Esophagus (tissue), 2 donors: ENCODE measurements around the gene RFWD3. TPM values are rescaled to one million over a fixed set of nuclear protein-coding genes. Genes with fewer than 3 reads are reported as not detected.

Experiments
- H3K27ac ChIP-seq, 2 donors: one replicate each; pipeline ENCODE4 v1.5.1; 2013; ENCODE audit warnings: low read depth in 2 of 2, mild to moderate bottlenecking in 2 of 2, inconsistent platforms in 1 of 2, low read length in 1 of 2, moderate library complexity in 1 of 2
- H3K27me3 ChIP-seq, 2 donors: one replicate each; pipeline ENCODE4 v1.6.1; 2013; ENCODE audit warnings: low read length in 2 of 2, control low read depth in 1 of 2, mild to moderate bottlenecking in 1 of 2; ENCODE audit not compliant: insufficient read depth in 2 of 2, control insufficient read depth in 1 of 2
- H3K36me3 ChIP-seq, 2 donors: one replicate each; pipeline ENCODE4 v1.6.1; 2013; ENCODE audit warnings: low read length in 1 of 2; ENCODE audit not compliant: control insufficient read depth in 2 of 2, insufficient read depth in 2 of 2
- H3K4me1 ChIP-seq, 2 donors: one replicate each; pipeline ENCODE4 v1.6.1; 2013; ENCODE audit warnings: low read length in 1 of 2; ENCODE audit not compliant: control insufficient read depth in 2 of 2, insufficient read depth in 2 of 2
- H3K4me3 ChIP-seq, 2 donors: one replicate each; pipeline ENCODE4 v1.5.1; 2013; ENCODE audit warnings: low read length in 2 of 2, mild to moderate bottlenecking in 2 of 2, low read depth in 1 of 2, moderate library complexity in 1 of 2
- H3K9me3 ChIP-seq, 2 donors: one replicate each; pipeline ENCODE4 v1.6.1; 2013; ENCODE audit warnings: mild to moderate bottlenecking in 2 of 2, low read depth in 1 of 2, low read length in 1 of 2, moderate library complexity in 1 of 2; ENCODE audit not compliant: control insufficient read depth in 2 of 2, insufficient read depth in 1 of 2
- WGBS, 2 donors: extraction: QIAGEN DNeasy Blood & Tissue Kit; methylation state at CpG; one replicate each; pipeline ENCODE4 v1.1.7; 2013; 5-methylcytosine and 5-hydroxymethylcytosine counted together
- polyA plus RNA-seq, 2 donors: library from polyadenylated mRNA; stranded (reverse); fragments of 200-250 nt; gene quantifications; one replicate each; pipeline ENCODE4 v1.2.3, GENCODE V29; 2013
- donor health status: healthy with polysubstance abuse.
- donor health status: Bipolar disorder and iron deficiency.

RFWD3 gene
- polyA plus RNA-seq, 2 donors, result 8.0 to 10.8 TPM

DNA sequence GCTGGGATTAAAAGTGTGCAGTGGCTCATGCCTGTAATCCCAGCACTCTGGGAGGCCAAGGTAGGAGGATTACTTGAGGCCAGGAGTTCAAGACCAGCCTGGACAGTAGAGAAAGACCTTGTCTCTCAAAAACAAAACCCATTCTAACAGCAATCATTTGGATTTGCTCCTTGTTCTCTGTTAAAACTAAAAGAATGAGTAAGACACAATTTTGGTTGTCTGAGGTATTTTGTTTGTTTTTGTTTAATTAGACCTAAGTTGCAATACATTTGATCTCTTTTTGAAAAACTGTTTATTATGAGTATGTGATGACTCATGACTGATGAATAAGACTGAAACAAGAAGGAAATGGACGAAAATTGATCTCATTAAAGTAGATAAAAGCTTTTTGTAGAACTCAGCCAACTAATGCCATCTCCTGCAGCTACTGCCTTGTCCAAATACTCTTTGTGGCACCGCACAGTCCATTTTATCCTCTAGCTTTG, 88.8 kb downstream of the RFWD3 start:
- WGBS, 2 donors, result 38 to 40% methylated on average over 2 of the region's 2 CpGs
- no peaks in the 10 kb centered on the region for H3K9me3 ChIP-seq
- no peaks in the 10 kb centered on the region for H3K27me3 ChIP-seq
- no peaks in the 10 kb centered on the region for H3K36me3 ChIP-seq
- no peak overlapping the region for H3K27ac ChIP-seq
- no peak overlapping the region for H3K4me3 ChIP-seq
- peaks cover 0 to 3% of the 10 kb centered on the region in 2 donors for H3K4me1 ChIP-seq

DNA sequence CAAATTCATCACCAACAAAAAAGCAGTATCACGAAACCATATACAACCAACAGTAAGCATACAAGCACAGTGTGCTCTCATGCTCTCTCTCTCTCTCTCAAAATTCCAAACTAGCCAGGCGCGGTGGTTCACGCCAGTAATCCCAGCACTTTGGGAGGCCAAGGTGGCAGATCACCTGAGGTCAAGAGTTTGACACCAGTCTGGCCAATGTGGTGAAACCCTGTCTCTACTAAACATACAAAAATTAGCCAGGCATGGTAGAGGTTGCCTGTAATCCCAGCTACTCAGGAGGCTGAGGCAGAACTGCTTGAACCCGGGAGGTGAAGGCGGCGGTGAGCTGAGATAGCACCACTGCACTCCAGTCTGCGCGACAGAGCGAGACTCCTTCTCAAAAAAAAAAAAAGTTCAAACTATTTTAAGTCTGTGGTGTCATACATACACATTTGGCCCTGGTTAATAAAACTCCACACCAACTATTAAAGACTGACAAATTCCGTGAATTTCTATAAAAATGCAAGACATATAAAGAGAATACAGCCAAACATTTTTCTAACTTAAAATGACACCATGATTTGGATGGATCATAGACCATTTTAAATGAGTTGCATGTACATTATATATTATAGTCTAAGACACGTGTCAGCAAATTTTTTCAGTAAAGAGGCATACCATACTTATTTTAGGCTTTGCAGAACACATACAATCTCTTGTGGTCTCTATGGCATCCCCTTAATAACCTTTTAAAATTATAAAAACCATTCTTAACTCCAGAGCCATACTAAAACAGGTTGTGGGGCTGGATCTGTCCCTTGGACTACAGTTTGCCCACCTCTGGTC, 90.7 kb downstream of the RFWD3 start:
- no peaks in the 10 kb centered on the region for H3K27me3 ChIP-seq
- H3K9me3 ChIP-seq, result no peaks in the 10 kb centered on the region
- H3K4me1 ChIP-seq, result peaks cover 0 to 3% of the 10 kb centered on the region in 2 donors
- H3K36me3 ChIP-seq, result no peaks in the 10 kb centered on the region
- no peak overlapping the region for H3K27ac ChIP-seq
- no peak overlapping the region for H3K4me3 ChIP-seq
- WGBS, 2 donors, result 91 to 94% methylated on average over 12 of the region's 12 CpGs

DNA sequence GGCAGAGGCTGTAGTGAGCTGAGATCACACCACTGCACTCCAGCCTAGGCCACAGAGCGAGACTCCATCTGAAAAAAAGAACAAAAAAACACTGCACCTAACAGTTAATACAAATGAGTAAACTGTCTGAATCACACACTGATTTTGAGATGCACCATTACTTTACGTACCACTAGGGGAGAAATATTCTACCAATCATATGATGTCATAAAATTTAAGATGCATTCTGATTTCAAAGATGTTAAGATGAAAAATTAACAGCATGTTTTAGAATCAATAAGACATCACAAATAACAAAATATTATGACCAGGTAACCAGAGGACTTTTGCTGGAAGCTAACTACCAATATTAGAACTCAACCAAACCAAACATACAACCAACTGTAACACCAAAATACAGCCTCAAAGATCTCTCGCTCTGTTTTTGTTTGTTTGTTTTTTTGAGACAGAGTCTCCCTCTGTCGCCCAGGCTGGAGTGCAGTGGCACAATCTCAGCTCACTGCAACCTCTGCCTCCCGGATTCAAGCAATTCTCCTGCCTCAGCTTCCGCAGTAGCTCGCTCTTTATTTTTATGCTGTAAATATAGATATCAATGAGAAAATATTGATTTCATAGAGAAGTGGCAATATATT, 91.4 kb downstream of the RFWD3 start:
- WGBS, 2 donors, result 91 to 95% methylated on average over 7 of the region's 7 CpGs

DNA sequence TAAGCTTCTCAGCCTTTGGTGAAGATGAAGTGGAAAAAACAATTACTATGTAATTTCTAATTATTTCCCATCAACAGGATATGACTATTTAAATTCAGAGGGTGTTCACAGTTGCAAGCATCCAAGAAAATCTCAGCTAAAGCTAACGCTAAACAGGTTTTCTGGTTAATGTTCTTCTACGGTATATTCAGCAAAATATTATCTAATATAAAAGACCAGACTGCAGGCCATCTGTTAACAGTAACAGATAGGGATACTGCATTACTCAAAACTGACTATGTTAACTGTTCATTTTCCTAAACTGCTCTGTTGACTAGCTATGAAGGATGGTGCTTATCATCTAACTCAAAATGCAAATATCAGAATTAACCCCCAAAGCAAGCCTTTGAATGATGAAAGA, 92.5 kb downstream of the RFWD3 start:
- Histone ChIP-seq H3K4me1 (peaks cover 0 to 5% of the 10 kb centered on the region in 2 donors), H3K4me3 (no peak overlapping the region), H3K27me3 (no peaks in the 10 kb centered on the region), H3K36me3 (no peaks in the 10 kb centered on the region), H3K9me3 (no peaks in the 10 kb centered on the region), H3K27ac (no peak overlapping the region)
- WGBS, 2 donors, result 76 to 82% methylated on average over 2 of the region's 2 CpGs

More for the DNA sequence above, 91.4 kb downstream of the RFWD3 start:
- Histone ChIP-seq H3K36me3 (no peaks in the 10 kb centered on the region), H3K4me1 (peaks cover 0 to 5% of the 10 kb centered on the region in 2 donors), H3K27ac (no peak overlapping the region), H3K9me3 (no peaks in the 10 kb centered on the region), H3K4me3 (no peak overlapping the region), H3K27me3 (no peaks in the 10 kb centered on the region)

DNA sequence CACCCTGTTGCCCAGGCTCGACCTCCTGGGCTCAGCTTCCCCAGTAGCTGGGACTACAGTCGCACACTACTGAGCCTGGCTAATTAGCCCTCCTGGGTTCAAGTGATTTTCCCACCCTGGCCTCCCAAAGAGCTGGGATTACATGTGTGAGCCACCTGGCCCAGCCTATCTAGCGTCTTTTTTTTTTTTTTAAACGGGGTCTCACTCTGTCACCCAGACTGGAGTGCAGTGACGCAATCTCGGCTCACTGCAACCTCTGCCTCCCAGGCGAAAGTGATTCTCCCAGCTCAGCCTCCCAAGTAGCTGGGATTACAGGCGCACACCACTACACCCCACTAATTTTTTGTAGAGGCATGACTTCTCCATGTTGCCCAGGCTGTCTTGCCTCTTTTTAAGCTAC, 93.1 kb downstream of the RFWD3 start:
- WGBS, 2 donors, result 80 to 84% methylated on average over 8 of the region's 8 CpGs
- Histone ChIP-seq H3K4me1 (peaks cover 0 to 5% of the 10 kb centered on the region in 2 donors), H3K27me3 (no peaks in the 10 kb centered on the region)

More for the DNA sequence above, 93.1 kb downstream of the RFWD3 start:
- H3K27ac ChIP-seq, result no peak overlapping the region
- no peaks in the 10 kb centered on the region for H3K36me3 ChIP-seq
- H3K4me3 ChIP-seq, result no peak overlapping the region
- H3K9me3 ChIP-seq, result no peaks in the 10 kb centered on the region

Other genes with a start within 250 kb of the RFWD3 start
- 10 to 100 TPM in 1 of 2 donors, 1 to 10 TPM in 1; 5.4 to 11.8 TPM for gene CLEC18B, start 245.4 kb downstream of the RFWD3 start, polyA plus RNA-seq
- gene GLG1, start 59.8 kb downstream of the RFWD3 start, polyA plus RNA-seq, result 10 to 100 TPM; 17.9 to 20.6 TPM
- gene MLKL, start 34.0 kb upstream of the RFWD3 start, polyA plus RNA-seq, result 10 to 100 TPM; 12.3 to 18.7 TPM
- gene FA2H, start 107.9 kb upstream of the RFWD3 start, polyA plus RNA-seq, result 1 to 10 TPM; 4.7 to 4.8 TPM